ENCODE measurements around the gene TECPR1.

The TECPR1 gene

DNA sequence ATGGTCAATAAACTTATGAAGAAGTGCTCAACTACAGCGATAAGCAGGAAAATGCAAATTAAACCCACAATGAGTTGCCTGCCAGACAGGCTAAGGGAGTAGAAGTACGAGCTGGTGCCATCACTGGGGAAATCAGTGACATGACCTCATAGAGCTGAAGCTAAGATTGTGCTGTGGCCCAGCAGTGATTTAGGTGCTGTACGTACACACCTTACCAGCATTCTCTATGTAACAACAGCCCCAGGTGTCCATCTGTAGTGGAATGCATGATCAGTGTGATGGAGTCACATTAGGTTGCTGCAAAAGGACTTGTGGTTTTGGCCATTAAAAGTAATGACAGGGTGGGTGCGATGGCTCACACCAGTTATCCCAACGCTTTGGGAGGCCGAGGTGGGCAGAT, 5.7 kb upstream of the TECPR1 start:
- ChIA-PET CTCF (no interaction called here), POLR2A (no interaction called here)
- H3K9me3 ChIP-seq (ENCODE audit: control insufficient read depth, insufficient read depth, low read depth, low read length): no peaks in the 10 kb centered on the region
- TF ChIP-seq ZNF157 (tag by site-specific recombination; IDR thresholded peaks at IDR 0.05): no peak
- TF ChIP-seq, protein P1, sequence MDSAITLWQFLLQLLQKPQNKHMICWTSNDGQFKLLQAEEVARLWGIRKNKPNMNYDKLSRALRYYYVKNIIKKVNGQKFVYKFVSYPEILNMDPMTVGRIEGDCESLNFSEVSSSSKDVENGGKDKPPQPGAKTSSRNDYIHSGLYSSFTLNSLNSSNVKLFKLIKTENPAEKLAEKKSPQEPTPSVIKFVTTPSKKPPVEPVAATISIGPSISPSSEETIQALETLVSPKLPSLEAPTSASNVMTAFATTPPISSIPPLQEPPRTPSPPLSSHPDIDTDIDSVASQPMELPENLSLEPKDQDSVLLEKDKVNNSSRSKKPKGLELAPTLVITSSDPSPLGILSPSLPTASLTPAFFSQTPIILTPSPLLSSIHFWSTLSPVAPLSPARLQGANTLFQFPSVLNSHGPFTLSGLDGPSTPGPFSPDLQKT (IDR thresholded peaks at IDR 0.05; ENCODE audit: borderline replicate concordance, low read depth, low read length): no peak
- TF ChIP-seq, protein P2, sequence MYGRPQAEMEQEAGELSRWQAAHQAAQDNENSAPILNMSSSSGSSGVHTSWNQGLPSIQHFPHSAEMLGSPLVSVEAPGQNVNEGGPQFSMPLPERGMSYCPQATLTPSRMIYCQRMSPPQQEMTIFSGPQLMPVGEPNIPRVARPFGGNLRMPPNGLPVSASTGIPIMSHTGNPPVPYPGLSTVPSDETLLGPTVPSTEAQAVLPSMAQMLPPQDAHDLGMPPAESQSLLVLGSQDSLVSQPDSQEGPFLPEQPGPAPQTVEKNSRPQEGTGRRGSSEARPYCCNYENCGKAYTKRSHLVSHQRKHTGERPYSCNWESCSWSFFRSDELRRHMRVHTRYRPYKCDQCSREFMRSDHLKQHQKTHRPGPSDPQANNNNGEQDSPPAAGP (tag by site-specific recombination; IDR thresholded peaks at IDR 0.05): no peak
- no peak for TF ChIP-seq ZFP69B (tag by site-specific recombination; IDR thresholded peaks at IDR 0.05)
- no peak for TF ChIP-seq ZNF169 (tag by site-specific recombination; IDR thresholded peaks at IDR 0.05)
- TF ChIP-seq, protein P3, sequence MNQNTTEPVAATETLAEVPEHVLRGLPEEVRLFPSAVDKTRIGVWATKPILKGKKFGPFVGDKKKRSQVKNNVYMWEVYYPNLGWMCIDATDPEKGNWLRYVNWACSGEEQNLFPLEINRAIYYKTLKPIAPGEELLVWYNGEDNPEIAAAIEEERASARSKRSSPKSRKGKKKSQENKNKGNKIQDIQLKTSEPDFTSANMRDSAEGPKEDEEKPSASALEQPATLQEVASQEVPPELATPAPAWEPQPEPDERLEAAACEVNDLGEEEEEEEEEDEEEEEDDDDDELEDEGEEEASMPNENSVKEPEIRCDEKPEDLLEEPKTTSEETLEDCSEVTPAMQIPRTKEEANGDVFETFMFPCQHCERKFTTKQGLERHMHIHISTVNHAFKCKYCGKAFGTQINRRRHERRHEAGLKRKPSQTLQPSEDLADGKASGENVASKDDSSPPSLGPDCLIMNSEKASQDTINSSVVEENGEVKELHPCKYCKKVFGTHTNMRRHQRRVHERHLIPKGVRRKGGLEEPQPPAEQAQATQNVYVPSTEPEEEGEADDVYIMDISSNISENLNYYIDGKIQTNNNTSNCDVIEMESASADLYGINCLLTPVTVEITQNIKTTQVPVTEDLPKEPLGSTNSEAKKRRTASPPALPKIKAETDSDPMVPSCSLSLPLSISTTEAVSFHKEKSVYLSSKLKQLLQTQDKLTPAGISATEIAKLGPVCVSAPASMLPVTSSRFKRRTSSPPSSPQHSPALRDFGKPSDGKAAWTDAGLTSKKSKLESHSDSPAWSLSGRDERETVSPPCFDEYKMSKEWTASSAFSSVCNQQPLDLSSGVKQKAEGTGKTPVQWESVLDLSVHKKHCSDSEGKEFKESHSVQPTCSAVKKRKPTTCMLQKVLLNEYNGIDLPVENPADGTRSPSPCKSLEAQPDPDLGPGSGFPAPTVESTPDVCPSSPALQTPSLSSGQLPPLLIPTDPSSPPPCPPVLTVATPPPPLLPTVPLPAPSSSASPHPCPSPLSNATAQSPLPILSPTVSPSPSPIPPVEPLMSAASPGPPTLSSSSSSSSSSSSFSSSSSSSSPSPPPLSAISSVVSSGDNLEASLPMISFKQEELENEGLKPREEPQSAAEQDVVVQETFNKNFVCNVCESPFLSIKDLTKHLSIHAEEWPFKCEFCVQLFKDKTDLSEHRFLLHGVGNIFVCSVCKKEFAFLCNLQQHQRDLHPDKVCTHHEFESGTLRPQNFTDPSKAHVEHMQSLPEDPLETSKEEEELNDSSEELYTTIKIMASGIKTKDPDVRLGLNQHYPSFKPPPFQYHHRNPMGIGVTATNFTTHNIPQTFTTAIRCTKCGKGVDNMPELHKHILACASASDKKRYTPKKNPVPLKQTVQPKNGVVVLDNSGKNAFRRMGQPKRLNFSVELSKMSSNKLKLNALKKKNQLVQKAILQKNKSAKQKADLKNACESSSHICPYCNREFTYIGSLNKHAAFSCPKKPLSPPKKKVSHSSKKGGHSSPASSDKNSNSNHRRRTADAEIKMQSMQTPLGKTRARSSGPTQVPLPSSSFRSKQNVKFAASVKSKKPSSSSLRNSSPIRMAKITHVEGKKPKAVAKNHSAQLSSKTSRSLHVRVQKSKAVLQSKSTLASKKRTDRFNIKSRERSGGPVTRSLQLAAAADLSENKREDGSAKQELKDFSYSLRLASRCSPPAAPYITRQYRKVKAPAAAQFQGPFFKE (tag by site-specific recombination; IDR thresholded peaks at IDR 0.05; ENCODE audit: borderline replicate concordance): no peak
- no peak for TF ChIP-seq ZNF596 (tag by site-specific recombination; IDR thresholded peaks at IDR 0.05)
- no peak for TF ChIP-seq YY2 (tag by site-specific recombination; IDR thresholded peaks at IDR 0.05)
- no peak for TF ChIP-seq ZNF239 (tag by site-specific recombination; IDR thresholded peaks at IDR 0.05)
- H3K27ac ChIP-seq (ENCODE audit: extremely low read depth, low read depth, low read length): no peak overlapping the region
- no peaks in the 10 kb centered on the region for H3K4me1 ChIP-seq (ENCODE audit: control insufficient read depth, insufficient read depth, low read length)
- H3K4me3 ChIP-seq (ENCODE audit: low read depth, low read length): no peak overlapping the region
- peaks cover 0 to 24% of the 10 kb centered on the region in 2 experiments for H3K36me3 ChIP-seq (ENCODE audit: control insufficient read depth in 2 of 2, insufficient read depth in 1 of 2, low read length in 2 of 2)

DNA sequence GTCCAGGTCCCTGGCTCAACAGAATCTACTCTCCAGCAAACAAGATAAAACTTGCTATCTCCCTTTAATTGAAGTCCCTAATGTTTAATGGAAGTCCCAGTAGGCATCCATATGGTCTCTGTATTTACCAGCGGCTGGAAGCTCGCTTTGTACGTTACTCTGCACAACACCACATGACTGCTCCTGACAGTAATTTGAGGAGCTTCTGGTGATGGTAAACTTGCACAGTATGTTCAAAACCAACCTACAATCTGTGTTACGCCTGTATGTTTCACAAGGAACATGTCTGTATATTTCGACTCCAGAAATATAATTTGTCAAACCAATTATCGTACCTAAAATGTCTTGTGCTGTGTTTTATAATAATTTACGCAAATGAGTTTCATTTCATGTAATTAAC, 4.4 kb upstream of the TECPR1 start:
- Histone ChIP-seq H3K27ac (ENCODE audit: extremely low read depth, low read depth, low read length) (no peak overlapping the region), H3K36me3 (ENCODE audit: control insufficient read depth in 2 of 2, insufficient read depth in 1 of 2, low read length in 2 of 2) (peaks cover 0 to 21% of the 10 kb centered on the region in 2 experiments), H3K9me3 (ENCODE audit: control insufficient read depth, insufficient read depth, low read depth, low read length) (no peaks in the 10 kb centered on the region), H3K4me3 (ENCODE audit: low read depth, low read length) (no peak overlapping the region), H3K4me1 (ENCODE audit: control insufficient read depth, insufficient read depth, low read length) (no peaks in the 10 kb centered on the region)
- ChIA-PET POLR2A (interaction anchor here (0.6 kb wide), 1 partner anchor 45 kb away, joined by 4 read pairs; the partner anchor contains the start of gene BHLHA15), CTCF (no interaction called here)
- TF ChIP-seq, protein P4, sequence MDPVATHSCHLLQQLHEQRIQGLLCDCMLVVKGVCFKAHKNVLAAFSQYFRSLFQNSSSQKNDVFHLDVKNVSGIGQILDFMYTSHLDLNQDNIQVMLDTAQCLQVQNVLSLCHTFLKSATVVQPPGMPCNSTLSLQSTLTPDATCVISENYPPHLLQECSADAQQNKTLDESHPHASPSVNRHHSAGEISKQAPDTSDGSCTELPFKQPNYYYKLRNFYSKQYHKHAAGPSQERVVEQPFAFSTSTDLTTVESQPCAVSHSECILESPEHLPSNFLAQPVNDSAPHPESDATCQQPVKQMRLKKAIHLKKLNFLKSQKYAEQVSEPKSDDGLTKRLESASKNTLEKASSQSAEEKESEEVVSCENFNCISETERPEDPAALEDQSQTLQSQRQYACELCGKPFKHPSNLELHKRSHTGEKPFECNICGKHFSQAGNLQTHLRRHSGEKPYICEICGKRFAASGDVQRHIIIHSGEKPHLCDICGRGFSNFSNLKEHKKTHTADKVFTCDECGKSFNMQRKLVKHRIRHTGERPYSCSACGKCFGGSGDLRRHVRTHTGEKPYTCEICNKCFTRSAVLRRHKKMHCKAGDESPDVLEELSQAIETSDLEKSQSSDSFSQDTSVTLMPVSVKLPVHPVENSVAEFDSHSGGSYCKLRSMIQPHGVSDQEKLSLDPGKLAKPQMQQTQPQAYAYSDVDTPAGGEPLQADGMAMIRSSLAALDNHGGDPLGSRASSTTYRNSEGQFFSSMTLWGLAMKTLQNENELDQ (tag by site-specific recombination; IDR thresholded peaks at IDR 0.05; ENCODE audit: low read depth): no peak
- TF ChIP-seq, protein P5, sequence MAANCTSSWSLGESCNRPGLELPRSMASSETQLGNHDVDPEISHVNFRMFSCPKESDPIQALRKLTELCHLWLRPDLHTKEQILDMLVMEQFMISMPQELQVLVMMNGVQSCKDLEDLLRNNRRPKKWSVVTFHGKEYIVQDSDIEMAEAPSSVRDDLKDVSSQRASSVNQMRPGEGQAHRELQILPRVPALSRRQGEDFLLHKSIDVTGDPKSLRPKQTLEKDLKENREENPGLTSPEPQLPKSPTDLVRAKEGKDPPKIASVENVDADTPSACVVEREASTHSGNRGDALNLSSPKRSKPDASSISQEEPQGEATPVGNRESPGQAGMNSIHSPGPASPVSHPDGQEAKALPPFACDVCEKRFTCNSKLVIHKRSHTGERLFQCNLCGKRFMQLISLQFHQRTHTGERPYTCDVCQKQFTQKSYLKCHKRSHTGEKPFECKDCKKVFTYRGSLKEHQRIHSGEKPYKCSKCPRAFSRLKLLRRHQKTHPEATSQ (tag by site-specific recombination; IDR thresholded peaks at IDR 0.05): no peak
- TF ChIP-seq ZNF785 (tag by site-specific recombination; IDR thresholded peaks at IDR 0.05) (no peak), ZBTB48 (tag by site-specific recombination; IDR thresholded peaks at IDR 0.05) (no peak), ZNF10 (tag by site-specific recombination; IDR thresholded peaks at IDR 0.05) (no peak), ZNF114 (tag by site-specific recombination; IDR thresholded peaks at IDR 0.05) (no peak), ZNF76 (tag by site-specific recombination; IDR thresholded peaks at IDR 0.05; ENCODE audit: borderline replicate concordance, low read depth) (no peak), ZNF324 (tag by site-specific recombination; IDR thresholded peaks at IDR 0.05) (no peak), ZNF529 (tag by site-specific recombination; IDR thresholded peaks at IDR 0.05; ENCODE audit: insufficient replicate concordance) (no peak), HOXA7 (CRISPR knock-in tag; IDR thresholded peaks at IDR 0.05; ENCODE audit: borderline replicate concordance) (no peak)
- TF ChIP-seq, protein P6, sequence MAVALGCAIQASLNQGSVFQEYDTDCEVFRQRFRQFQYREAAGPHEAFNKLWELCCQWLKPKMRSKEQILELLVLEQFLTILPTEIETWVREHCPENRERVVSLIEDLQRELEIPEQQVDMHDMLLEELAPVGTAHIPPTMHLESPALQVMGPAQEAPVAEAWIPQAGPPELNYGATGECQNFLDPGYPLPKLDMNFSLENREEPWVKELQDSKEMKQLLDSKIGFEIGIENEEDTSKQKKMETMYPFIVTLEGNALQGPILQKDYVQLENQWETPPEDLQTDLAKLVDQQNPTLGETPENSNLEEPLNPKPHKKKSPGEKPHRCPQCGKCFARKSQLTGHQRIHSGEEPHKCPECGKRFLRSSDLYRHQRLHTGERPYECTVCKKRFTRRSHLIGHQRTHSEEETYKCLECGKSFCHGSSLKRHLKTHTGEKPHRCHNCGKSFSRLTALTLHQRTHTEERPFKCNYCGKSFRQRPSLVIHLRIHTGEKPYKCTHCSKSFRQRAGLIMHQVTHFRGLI (tag by site-specific recombination; IDR thresholded peaks at IDR 0.05): no peak

All from HEK293 (cell line).